Nephron (organoid): ENCODE data around the gene PRPF19.

Source experiments
- H3K27ac Mint-ChIP-seq, 3 experiments: 2 replicates each; pipeline ENCODE4 v1.8.0; 2020; ENCODE audit warnings: mixed read lengths in 3 of 3, mild to moderate bottlenecking in 2 of 3, moderate library complexity in 1 of 3
- H3K27me3 Mint-ChIP-seq: 2 replicates; pipeline ENCODE4 v1.8.0; 2021; ENCODE audit warnings: low read depth, mild to moderate bottlenecking, moderate library complexity, mixed read lengths
- H3K36me3 Mint-ChIP-seq: 2 replicates; pipeline ENCODE4 v1.8.0; 2020; ENCODE audit warnings: low read depth, mixed read lengths
- H3K4me1 Mint-ChIP-seq: 2 replicates; pipeline ENCODE4 v1.8.0; 2020; ENCODE audit warnings: mixed read lengths
- H3K4me3 Mint-ChIP-seq, 3 experiments: 2 replicates each; pipeline ENCODE4 v1.8.0; 2020; ENCODE audit warnings: mild to moderate bottlenecking in 3 of 3, mixed read lengths in 3 of 3, moderate library complexity in 2 of 3
- H3K9me3 Mint-ChIP-seq: 2 replicates; pipeline ENCODE4 v1.8.0; 2020; ENCODE audit warnings: mixed read lengths
- TF ChIP-seq, protein P1 (sequence below), 3 experiments: fragments of 200-600 bp; sonication (generic); IDR thresholded peaks; one replicate each; pipeline ENCODE4 v1.5.0; 2021; ENCODE audit warnings: antibody characterized with exemption in 3 of 3; ENCODE audit not compliant: unreplicated experiment in 3 of 3

Gene PRPF19

DNA sequence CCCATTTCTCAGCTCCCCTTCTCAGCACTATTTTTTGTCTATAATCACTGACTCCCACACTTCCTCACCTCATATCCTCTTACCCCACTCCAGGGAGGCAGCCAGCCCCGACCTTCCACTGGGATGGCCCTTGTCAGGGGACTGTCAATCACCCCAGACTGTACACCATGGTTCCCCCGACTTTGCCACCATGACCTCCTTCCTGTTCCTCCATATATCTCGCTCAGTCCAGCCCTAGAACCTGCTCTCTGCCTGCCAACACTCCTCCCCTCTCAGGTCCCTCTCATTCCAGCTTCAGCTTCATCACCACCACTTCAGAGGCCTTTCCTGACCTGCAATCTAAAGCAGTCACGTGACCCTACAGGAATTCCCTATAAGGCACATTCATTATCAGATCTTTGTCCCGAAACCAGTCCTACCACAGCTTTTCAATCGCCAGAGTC, 16.5 kb downstream of the PRPF19 start:
- H3K27ac Mint-ChIP-seq, result no peak overlapping the region
- H3K27me3 Mint-ChIP-seq, result no peaks in the 10 kb centered on the region
- peaks cover 53% of the 10 kb centered on the region for H3K36me3 Mint-ChIP-seq
- H3K4me3 Mint-ChIP-seq, result no peak overlapping the region
- no peaks in the 10 kb centered on the region for H3K4me1 Mint-ChIP-seq
- peaks cover 2% of the 10 kb centered on the region for H3K9me3 Mint-ChIP-seq
- TF ChIP-seq, protein P1, sequence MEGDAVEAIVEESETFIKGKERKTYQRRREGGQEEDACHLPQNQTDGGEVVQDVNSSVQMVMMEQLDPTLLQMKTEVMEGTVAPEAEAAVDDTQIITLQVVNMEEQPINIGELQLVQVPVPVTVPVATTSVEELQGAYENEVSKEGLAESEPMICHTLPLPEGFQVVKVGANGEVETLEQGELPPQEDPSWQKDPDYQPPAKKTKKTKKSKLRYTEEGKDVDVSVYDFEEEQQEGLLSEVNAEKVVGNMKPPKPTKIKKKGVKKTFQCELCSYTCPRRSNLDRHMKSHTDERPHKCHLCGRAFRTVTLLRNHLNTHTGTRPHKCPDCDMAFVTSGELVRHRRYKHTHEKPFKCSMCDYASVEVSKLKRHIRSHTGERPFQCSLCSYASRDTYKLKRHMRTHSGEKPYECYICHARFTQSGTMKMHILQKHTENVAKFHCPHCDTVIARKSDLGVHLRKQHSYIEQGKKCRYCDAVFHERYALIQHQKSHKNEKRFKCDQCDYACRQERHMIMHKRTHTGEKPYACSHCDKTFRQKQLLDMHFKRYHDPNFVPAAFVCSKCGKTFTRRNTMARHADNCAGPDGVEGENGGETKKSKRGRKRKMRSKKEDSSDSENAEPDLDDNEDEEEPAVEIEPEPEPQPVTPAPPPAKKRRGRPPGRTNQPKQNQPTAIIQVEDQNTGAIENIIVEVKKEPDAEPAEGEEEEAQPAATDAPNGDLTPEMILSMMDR (IDR thresholded peaks at IDR 0.05; ENCODE audit: unreplicated experiment in 3 of 3), result no peak

DNA sequence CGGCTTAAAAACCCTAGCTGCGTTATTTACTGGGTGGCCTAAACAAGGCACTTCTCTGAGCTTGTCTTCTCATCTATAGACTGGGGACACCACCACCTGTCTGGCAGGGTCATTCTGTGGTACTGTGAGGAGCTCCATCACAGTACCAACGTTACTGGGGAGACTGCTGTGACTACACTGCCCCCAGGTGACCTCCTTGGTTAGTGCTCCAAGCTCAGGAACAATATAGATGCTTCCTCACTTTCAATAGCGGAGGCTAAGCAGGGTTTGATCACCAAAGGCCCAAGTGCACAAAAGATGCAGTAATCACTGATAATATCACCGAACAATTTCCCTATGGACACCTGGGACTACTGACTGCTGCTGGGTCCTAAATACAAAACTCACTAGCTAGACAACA, 18.8 kb downstream of the PRPF19 start:
- Mint-ChIP-seq H3K4me3 (no peak overlapping the region), H3K9me3 (peaks cover 4% of the 10 kb centered on the region), H3K27me3 (no peaks in the 10 kb centered on the region), H3K4me1 (no peaks in the 10 kb centered on the region), H3K36me3 (peaks cover 56% of the 10 kb centered on the region), H3K27ac (no peak overlapping the region)
- TF ChIP-seq, protein P1 (IDR thresholded peaks at IDR 0.05; ENCODE audit: unreplicated experiment in 3 of 3), result peak; percentile 25 to 40 (median 38)

DNA sequence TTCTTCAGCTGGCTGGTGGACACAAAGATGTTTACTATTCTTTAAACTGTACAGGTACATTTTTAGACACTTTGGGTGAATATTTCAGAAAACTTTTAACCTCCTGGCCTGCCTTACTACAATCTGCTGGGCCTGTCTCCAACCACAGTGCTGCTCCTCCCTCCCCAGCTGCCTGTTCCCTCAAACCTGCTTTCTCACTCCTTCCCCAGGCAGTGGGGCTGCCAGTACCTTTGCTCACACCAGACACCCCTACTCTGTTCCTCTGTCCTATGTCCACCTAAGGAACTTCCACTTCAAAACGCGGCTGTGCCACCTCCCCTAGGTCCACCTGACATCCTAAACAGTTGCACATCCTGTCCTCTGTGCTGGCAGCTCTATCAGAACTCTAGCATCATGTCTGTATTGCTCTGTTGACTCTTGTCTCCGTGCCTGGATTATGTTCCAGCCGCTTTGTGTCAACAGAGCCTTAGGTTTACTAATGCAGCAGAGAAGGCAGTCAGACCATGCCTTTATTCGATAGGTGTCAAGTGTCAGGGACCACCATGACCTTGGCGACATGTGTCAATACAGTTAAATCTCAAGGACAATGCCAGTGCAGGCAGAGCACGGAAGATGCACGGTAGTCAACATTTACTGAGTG, 25.6 kb downstream of the PRPF19 start:
- H3K4me1 Mint-ChIP-seq, result peaks cover 42% of the 10 kb centered on the region
- H3K4me3 Mint-ChIP-seq, result peak overlapping the region in 2 of 3 experiments; percentile 13 to 60
- peaks cover 40% of the 10 kb centered on the region for H3K36me3 Mint-ChIP-seq
- H3K27me3 Mint-ChIP-seq, result peaks cover 5% of the 10 kb centered on the region
- TF ChIP-seq, protein P1 (IDR thresholded peaks at IDR 0.05; ENCODE audit: unreplicated experiment in 3 of 3), result no peak
- peaks cover 2% of the 10 kb centered on the region for H3K9me3 Mint-ChIP-seq
- peak overlapping the region; percentile 27 to 87 (median 78) for H3K27ac Mint-ChIP-seq

DNA sequence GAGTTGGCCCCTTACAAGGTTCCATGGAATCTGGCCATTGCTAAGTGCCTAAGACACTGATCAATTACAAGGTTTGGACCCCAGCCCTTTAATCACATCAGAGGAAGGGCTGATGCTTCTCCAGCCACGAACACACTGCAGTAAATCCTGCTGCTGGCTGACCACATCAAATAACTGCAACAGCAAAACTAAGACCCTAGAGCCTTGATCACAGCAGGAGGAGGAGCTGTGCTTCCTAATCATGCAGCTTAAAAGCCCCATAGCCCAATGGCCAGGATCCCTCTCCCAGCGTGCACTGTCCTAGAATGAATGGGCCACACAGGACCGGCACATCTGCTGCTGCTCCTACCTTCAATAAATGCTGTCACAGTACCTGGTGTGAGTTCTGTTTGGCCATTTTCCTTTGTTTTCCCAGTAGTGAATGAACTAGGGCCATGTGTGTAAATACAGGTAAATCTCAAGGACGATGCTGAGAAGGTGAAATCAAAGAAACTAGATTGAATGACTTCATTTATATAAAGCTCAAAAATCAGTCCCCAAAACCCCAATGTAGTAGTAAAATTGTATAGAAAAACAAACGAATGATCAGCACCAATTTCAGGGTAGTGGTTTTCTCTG, 26.3 kb downstream of the PRPF19 start:
- H3K4me1 Mint-ChIP-seq, result peaks cover 42% of the 10 kb centered on the region

DNA sequence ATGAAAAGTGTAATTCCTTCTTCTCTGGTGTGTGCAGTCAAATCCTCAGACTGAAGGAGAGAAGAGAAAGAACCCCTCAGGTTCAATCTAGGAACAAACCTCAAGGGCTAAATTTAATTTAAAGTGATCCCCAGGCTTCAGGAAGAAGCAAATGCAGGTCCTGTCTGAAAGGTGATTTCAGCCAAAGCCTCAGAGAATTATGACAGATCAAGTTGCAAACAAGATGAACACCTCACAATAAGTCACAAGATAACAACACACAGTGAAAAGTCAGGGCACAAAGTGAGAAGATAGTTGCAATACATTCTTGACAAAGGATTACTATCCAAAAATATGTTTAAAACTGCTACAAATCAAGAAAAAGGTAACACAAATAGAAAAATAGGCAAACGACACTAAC, 27.3 kb downstream of the PRPF19 start:
- peaks cover 50% of the 10 kb centered on the region for H3K4me1 Mint-ChIP-seq
- H3K9me3 Mint-ChIP-seq, result peaks cover 2% of the 10 kb centered on the region
- H3K27ac Mint-ChIP-seq, result peak overlapping the region in 2 of 3 experiments; percentile 6 to 78
- H3K27me3 Mint-ChIP-seq, result peaks cover 5% of the 10 kb centered on the region
- H3K4me3 Mint-ChIP-seq, result no peak overlapping the region
- TF ChIP-seq, protein P1 (IDR thresholded peaks at IDR 0.05; ENCODE audit: unreplicated experiment in 3 of 3), result no peak
- peaks cover 29% of the 10 kb centered on the region for H3K36me3 Mint-ChIP-seq

More for the DNA sequence above, 26.3 kb downstream of the PRPF19 start:
- Mint-ChIP-seq H3K27me3 (peaks cover 5% of the 10 kb centered on the region), H3K36me3 (peaks cover 34% of the 10 kb centered on the region), H3K27ac (peak overlapping the region in 2 of 3 experiments; percentile 76 to 78), H3K9me3 (peaks cover 2% of the 10 kb centered on the region), H3K4me3 (peak overlapping the region in 1 of 3 experiments; percentile 12)
- TF ChIP-seq, protein P1 (IDR thresholded peaks at IDR 0.05; ENCODE audit: unreplicated experiment in 3 of 3), result no peak
